ENCODE data around the gene KLHL25.
A peak's percentile ranks its signal among the peaks of the same experiment; 100 is the strongest.

KLHL25 gene

DNA sequence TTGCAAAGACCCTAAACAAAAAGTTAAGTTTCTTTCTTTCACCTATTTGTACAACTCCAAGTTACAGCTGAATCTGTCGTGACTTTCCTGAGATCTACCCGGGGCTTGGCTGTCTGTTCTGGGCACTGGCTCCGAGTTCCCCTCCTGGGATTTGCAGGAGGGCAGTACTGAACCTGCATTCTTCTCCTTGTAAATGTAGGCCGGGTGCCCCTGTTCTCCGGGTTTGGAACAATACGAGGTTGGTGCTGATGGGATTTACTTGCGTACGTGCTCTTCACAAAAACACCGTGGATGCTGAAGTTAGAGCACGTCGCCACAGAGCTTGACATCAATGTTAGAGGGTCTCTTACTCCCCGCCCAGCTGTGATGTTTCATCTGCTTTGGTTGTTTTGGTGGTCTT is 48.1 kb downstream of the KLHL25 start:
- no peak for DNase-seq

DNA sequence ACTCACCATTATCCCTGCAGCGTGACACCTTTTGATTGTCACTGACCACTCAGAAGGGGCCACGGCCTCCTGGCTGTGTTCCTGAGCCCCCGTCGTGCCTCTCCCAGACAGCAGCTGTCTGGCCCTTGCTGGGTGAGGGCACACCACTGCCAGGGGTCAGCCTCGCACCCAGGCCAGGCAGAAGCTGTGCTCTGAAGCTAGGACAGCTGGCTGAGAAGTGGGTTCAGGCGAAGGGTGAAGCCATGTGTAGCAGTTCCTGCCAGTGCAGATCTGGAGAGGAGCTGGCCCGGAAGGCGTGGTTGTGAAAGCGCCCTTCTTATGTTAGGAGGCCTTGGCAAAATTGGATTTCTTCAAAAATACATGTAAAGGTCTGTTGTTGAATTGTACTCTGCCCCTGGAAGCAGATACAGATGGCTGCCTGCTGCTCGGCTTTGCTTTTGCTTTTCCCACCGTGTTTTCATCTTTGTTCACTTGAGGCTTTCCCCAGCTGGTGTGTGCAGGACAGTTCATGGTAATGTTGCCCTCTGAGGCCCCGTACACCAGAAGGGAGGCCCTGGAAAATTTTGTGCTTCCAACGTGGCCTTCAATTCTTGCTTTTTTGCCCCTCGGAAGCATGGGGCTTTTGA is 49.1 kb downstream of the KLHL25 start:
- no peak for DNase-seq

DNA sequence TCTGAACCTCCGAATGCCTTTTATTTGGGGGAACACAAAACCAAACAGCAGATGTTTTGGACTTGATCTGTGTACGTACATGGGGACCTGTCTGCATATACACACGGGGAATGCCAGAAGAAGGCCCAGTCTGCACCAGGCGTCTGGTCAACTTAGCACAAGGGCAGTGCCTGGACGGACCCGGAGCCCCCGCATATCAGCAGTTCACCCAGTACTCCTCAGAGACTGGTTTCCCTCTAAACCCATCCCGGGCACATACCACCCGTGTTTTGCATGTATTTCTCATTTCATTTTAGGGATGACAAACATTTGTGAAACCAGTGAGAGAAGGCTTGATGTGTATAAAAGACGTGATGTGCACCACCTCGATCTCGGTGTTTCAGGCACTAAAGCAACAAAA is 49.7 kb downstream of the KLHL25 start:
- DNase-seq: no peak

DNA sequence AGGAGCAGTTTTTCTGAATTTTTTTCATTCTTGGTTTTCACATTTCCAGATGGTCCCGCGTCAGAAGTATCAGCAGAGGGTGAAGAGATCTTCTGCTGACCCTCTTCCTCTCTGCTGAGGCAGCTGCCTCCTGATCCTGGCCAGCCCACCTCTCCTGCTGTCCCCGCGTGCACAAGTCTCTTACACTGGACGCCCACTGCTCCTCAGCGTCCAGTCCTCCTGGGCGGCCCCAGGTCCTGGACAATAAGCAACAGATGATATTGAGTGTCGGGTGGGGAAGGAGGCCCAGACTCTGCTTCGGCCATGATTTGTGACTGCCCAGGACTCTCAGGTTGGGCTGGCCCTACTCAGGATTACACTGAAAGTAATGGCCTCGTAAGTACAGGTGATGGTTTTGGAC is 50.1 kb downstream of the KLHL25 start:
- no peak for DNase-seq

DNA sequence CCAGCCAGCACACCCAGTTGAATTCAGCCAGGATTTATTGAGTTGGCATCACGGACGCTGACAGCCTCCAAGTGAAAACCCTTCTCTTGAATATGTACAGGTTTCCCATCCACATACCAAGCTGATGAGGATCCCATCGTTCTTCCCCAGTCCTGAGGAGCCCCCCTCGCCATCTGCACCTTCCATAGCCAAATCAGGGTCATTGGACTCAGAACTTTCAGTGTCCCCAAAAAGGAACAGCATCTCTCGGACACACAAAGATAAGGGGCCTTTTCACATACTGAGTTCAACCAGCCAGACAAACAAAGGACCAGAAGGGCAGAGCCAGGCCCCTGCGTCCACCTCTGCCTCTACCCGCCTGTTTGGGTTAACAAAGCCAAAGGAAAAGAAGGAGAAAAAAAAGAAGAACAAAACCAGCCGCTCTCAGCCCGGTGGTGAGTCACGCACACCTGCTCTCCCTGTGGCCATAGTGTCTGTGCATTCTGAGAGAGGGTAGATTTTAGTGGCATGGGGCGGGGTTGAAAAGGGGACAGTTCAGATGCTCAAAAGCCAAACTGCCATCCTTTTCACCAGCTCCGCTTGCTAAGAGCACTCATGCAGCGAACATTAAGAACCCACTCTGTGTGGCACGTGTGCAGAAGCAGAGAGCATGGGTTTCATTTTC is 51.2 kb downstream of the KLHL25 start:
- DNase-seq: peak; percentile 71

DNA sequence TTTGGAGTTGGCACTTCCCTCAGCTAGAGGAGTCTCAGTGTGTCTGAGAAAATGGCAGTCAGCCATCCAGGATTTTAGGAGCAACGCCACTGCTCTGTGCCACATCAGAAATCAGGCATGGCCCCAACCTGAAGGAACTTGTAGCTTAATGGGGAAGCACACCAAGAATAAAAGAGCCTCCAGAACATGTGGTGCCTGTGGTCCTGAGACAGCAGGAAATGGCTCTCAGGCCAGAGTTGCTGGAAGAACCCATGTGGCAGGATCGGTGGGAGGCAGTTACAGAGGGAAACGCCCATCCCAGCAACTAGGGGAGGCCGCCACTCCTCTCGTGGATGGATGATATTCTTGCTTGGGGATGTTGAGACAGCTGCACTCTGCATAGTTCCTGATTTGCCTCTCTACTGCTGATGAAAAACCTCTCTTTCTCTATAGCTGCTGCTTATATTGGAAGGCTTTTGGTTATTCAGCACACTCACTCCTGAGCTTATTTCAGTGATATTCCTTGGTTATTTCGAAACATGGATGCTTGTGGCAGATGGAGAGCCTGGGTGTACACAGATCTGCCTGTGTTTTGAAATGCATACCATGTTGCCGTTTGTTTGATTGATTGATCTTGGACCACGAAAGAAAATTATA is 52.4 kb downstream of the KLHL25 start:
- peak; percentile 4 for DNase-seq

DNA sequence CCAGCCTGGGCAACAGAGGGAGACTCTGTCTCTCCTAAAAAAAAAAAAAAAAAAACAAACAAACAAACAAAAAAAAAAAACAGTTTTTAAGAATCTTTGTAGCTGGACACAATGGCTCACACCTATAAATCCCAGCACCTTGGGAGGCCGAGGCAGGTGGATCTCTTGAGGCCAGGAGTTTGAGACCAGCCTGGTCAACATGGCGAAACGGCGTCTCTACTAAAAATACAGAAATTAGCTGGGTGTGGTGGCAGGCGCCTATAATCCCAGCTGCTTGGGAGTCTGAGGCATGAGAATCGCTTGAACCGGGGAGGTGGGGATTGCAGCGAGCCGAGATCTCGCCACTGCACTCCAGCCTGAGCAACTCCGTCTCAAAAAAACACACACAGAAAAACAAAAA is 53.1 kb downstream of the KLHL25 start:
- DNase-seq: no peak

DNA sequence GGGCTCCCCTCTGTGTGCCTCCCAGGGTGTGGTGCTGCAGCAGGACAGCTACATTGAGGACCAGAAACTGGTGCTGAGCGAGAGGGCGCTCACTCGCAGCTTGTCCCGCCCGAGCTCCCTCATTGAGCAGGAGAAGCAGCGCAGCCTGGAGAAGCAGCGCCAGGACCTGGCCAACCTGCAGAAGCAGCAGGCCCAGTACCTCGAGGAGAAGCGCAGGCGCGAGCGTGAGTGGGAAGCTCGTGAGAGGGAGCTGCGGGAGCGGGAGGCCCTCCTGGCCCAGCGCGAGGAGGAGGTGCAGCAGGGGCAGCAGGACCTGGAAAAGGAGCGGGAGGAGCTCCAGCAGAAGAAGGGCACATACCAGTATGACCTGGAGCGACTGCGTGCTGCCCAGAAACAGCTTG is 53.7 kb downstream of the KLHL25 start:
- DNase-seq: no peak

DNA sequence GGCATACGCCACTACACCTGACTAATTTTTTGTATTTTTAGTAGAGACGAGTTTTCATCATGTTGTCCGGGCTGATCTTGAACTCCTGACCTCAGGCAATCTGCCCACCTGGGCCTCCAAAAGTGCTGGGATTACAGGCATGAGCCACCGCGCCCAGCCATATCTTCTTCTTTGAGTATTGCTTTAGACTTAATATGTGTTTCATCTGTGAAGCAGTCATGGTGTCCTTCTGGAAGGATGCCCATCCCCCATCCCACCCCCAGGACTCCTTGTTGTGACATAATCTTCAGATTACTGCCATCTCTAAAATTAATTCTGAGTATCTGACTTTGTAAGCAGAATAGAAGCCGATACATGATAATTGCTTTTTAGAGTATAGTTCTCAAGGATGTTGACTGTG is 57.7 kb downstream of the KLHL25 start:
- no peak for DNase-seq

DNA sequence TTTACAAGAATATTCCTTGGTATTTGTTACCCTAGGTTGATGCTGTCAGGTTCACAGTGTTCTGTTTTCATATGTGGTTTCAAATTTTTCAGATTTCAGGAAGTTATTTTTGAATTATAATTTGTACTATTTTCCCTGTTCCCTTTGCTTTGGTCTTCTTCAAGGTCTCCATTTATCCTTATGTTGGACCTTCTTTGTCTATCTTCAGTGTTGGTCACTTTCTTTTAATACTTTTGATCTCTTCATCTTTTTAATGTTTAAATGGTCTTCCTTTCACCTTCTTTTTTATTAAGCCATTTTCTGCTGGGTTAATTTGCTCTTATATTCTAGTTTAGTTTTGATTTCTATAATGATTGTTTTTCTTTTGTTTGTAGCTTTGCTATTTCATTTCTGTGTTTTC is 61.3 kb downstream of the KLHL25 start:
- no peak for DNase-seq

DNA sequence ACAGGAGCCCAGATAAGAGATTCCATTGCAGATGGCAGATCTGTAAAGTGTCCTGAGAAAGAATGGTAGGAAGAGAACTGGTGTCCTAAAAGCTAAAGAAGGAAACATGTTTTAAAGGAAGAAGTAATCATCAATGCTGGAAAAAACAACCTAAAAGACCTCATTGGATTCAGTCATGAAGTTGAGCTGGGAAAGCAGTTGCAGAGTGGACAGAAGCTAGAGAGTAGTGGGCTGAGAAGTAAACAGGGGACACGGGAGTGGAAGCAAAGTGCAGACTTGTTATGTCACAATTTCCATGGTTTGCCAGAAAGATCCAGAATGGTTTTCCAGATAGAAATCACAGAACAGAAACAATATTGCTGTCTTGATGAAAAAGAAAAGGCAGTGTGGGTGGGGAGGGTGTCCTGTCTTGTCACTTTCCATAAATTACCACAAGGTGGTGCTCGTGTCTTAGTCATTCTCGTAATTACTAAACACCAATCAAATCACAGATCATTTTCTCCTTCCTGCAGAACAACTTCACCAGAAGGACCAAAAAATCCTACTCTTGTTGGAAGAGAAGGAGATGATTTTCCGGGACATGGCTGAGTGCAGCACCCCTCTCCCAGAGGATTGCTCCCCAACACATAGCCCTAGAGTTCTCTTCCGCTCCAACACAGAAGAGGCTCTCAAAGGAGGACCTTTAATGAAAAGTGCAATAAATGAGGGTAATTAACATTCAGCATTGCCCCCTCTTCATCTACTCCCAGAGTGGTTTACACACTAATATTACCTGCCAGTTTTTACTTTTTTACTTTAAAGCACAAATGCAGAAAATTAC is 64.5 kb downstream of the KLHL25 start:
- peak; percentile 23 for DNase-seq

DNA sequence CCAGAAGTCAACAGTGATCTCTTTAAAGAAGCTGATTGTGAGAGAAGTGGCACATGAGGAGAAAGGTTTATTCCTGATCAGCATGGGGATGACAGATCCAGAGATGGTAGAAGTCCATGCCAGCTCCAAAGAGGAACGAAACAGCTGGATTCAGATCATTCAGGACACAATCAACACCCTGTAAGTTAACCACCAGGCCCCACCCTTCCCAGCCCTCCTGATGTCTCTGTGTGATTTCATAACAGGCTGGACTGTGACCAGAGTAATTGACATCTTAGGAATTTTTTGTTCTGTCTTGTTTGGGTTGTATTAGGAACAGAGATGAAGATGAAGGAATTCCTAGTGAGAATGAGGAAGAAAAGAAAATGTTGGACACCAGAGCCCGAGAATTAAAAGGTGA is 67.7 kb downstream of the KLHL25 start:
- DNase-seq: no peak

DNA sequence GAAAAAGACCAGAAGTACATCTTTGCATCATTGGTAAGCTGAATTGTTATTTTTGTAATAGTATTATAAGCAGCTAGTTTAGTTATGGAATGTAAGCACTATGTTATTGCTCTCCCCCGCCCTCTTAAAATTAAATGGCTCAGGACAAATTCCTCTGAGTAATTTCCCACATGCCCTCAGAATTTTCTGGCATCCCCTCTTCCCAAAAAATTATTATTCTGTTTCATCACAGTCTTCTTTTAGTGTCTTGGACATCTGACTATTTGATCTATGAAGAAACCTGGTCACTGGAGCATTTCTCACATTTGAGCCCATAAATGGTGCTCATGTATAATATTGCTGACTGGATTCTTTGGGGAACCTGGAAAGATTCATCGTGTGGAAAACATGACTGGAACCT is 68.3 kb downstream of the KLHL25 start:
- no peak for DNase-seq

DNA sequence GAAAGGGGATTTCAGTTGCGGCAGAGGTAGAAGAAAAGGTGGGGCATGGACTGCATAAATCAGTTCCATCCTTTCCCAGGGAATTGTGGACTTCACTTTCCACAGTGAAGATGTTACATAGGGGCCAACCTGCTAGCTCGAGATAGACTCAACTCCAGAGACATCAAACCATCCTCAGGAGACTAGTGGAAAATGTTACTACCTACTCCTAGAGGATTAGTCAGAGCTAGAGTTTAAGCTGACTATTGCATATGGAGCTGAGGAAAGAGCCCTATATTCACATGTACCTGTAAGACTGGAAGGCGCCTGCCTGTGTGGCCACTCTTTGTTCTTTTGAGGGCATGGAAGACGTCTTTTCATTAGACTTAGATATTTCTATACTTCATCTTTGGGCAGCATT is 69.2 kb downstream of the KLHL25 start:
- no peak for DNase-seq

DNA sequence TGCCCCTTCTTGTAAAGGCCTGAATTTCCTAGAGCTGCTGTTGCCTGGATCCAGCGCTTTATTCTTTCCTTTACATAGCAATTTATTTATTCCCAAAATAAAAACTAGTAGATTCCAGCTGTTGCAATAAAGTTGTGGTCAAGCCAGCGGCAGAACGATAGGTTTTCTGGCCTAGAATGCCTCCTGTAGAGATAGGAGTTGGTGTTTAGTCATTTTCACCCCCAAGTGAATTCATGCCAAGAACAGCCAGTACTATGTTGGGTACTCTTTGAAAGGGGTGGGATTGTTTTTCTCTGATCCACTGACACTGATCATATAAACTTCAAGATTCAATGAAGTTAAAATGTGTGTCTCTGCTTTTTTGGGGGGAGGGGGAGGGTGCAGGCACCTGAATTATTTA is 69.7 kb downstream of the KLHL25 start:
- no peak for DNase-seq

DNA sequence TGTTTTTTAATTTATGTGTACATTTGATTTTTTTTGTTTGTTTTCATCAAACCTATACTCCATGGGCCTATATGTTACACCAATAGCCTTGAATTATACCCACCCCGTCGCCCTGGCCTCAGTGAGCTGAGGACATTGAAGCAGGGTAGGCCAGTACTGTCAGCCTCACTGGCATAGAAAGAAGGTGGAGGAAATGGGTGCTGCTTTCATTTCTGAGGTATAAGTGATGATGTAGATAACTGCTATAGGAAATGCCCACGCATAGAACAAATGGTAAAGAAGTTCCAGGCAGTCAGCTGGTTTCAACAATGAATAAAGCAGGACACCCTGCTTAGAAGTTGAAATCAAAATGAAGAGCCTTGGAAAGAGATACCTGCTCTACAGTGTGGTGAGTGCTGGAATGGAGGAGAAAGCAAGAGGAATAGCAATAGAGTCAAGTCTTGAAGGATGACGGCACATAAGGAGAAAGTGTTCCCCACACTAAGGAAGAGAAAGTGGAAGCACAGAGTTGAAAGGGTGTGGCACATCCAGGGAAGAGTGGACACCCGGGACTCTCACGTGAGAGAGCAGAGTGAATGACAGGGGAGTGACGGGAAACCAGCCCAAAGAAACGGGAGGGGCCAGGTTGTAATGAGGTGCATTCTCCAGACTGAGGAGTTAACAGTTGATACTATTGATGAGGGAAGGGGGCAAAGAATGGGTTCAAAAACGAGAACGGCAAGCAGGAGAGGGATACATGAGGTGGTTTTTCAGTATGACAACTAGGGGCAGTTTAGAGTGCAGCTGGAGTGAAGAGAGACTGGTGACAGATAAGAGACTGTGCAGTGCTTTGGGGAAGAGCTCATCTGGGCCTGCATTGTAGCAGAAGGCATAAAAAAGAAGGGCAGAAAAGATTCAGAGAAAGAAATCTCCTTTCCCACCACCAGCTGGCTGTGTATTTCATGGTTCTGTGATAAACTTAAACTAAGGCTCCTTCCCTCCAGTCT is 70.5 kb downstream of the KLHL25 start:
- no peak for DNase-seq

DNA sequence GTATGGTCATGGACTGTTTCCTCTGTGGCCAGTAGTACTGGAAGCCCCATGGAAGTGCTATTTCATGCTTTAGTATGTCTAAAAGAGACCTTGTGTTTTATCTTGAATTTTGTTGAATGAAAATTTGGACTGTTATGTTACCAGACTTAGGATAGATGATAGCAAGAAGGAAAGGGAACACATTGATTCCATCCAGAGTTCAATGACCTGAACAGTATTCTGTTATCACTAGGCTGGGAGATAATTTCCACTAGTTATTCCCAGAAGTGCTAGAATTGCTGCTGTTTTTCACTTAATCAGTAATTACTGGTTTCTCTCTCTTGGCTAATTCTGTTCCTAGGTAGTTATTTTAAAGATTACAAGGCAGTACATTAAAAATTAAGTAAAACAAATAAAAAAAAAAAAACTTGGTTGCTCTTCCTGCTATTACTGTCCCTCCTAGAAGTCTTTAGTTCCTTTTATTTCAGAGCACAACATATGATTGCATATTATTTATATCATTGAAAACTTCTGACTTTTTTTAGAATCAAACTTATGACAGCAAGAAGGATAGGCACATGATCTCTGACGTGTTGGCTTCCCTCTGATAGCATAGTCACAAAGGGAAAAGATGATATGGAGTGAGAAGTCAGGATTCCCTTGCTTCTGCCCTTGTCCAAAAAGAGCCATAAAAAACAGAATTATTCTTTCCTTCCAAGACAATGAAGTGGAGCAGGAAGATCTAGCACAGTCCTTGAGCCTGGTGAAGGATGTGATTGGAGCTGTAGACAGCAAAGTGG is 72.2 kb downstream of the KLHL25 start:
- no peak for DNase-seq

DNA sequence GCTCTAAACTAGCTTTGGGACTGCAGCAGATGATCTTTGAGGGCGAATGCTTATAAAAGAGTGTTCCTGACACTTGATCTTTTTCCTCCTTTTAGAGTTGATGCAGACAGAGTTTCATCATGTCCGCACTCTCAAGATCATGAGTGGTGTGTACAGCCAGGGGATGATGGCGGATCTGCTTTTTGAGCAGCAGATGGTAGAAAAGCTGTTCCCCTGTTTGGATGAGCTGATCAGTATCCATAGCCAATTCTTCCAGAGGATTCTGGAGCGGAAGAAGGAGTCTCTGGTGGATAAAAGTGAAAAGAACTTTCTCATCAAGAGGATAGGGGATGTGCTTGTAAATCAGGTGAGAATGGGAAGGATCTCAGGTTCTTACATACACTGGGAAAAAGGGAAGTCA is 75.7 kb downstream of the KLHL25 start:
- no peak for DNase-seq

DNA sequence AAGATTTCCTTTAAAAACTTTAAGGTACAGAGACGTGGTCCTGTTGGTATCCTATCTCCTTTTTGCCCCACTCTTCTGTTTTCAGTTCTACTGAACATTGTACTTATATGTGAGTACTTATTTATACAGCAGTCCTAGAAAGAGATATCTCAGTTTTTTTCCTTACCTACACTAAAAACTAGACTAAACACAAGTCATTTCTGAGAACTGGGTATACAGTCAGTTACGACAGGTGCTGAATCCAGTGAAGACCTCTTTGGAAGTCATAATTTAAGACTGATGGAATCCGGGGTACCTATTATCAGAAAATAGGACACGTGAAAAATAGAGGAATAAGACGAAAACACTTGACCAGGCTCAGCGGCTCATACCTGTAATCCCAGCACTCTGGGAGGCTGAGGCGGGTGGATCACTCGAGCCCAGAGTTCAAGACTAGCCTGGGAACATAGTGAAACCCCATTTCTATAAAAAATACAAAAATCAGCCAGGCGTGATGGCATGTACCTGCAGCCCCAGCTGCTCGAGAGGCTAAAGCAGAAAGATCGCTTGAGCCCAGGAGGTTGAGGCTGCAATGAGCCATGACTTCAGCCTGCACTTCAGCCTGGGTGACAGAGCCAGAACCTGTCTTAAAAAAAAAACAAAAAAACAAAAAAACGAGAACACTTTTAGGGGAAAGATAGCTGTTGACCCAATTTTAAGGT is 76.3 kb downstream of the KLHL25 start:
- peak; percentile 37 for DNase-seq

DNA sequence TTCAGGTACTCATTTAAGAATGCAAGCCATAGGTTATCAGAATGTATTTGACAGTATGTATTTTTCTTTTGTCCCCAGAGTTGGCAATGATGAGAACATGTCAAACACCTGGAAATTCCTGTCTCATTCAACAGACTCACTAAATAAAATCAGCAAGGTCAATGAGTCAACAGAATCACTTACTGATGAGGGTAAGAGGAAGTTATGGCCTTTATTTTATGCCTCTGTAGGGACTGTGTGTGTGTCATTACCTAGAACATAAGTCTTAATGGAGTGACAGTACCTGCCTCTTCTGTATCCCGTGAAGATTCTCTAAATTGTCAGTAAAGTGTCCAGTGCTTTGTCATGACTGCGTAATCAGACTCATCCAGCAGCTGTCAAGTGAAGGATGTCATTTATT is 77.5 kb downstream of the KLHL25 start:
- no peak for DNase-seq

DNA sequence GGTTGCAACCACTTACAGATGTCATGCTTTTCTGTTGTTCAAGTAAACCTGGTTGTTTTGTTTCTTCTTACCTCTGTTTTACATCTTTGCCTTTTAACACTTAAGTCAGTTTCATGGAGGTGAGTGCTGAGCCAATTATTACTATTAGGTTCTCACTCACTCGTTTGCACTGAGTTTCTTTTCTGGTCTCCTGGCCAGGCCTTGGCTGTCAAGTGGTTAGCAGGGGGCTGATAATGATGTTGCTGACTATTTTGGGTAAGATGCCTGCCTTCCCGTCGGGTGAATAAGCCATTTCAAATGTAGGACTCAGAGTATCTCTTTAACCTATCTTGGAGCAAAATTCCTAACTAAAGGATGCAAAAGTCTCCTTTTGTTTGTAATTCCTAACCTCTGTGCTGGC is 78.5 kb downstream of the KLHL25 start:
- DNase-seq: no peak

Data from DMS79 treated with DMSO at 0.1 percent for 48 hours (cell line).